ENCODE results near the gene CHP2. TPM values are rescaled to one million over a fixed set of nuclear protein-coding genes. Genes with fewer than 3 reads are reported as not detected.

Gene CHP2
- total and polyA plus RNA-seq, 9 of the 15 experiments (the other 6 are each of a cell fraction or from before 2014, with no cell fraction given): 0.23 to 1.1 (median 0.80) TPM

GRCh38 chr16:23753908-23754593 lies 775 bp upstream of the CHP2 start (continued):
- no peak for TF ChIP-seq THRA (IDR thresholded peaks at IDR 0.05)
- TF ChIP-seq VEZF1 (CRISPR knock-in tag; IDR thresholded peaks at IDR 0.05): peak; percentile 65
- no peak for TF ChIP-seq U2AF2 (optimal IDR thresholded peaks at IDR 0.05; ENCODE audit: low read depth, low read length)
- TF ChIP-seq ADNP (tag; IDR thresholded peaks at IDR 0.05): peak; percentile 48; the same call in 1 of the 2 replicates
- no peak for TF ChIP-seq ZMIZ1 (IDR thresholded peaks at IDR 0.05; ENCODE audit: low read depth in 2 of 2, low read length in 2 of 2)
- no peak for TF ChIP-seq BRF2 (IDR thresholded peaks at IDR 0.05; ENCODE audit: borderline replicate concordance, insufficient read depth, insufficient read length)
- TF ChIP-seq GTF2A2 (tag; IDR thresholded peaks at IDR 0.05): no peak
- no peak for TF ChIP-seq XRCC5 (IDR thresholded peaks at IDR 0.05; ENCODE audit: low read depth, low read length)
- TF ChIP-seq HDAC6 (IDR thresholded peaks at IDR 0.05; ENCODE audit: low read depth, low read length): no peak
- TF ChIP-seq SAFB (IDR thresholded peaks at IDR 0.05; ENCODE audit: borderline replicate concordance, low read depth, low read length): no peak

Measured in K562 (cell line).